Panc1 (cell line): ENCODE results near the gene PTGR1. TPM values are rescaled to one million over a fixed set of nuclear protein-coding genes. Genes with fewer than 3 reads are reported as not detected.
A peak's percentile ranks its signal among the peaks of the same experiment; 100 is the strongest.

ENCODE experiments used
- ATAC-seq: fragments of 200-7000 bp; cut with Tn5 transposase; 2 replicates; pipeline ENCODE4 v1.9.1; 2020; ENCODE audit warnings: mild to moderate bottlenecking, moderate library complexity
- BruUV-seq: library from RNA; stranded (reverse); fragments of 400-500 nt; replicated peaks from 2 replicates; lab custom pipeline; 2021; lab: Mats Ljungman, UMichigan
- CTCF ChIA-PET: fragments of 300-600 bp; sonication (Branson Sonifier 250); formaldehyde crosslinking; loops from one replicate; lab custom pipeline; 2022; ENCODE audit warnings: antibody characterized with exemption; lab: Charles Lee
- POLR2A ChIA-PET: fragments of 300-600 bp; sonication (Branson Sonifier 250); formaldehyde crosslinking; loops from one replicate; lab custom pipeline; 2022; ENCODE audit warnings: antibody characterized with exemption; lab: Charles Lee
- DNase-seq: peaks from one replicate; pipeline ENCODE4 v3.0.0-alpha.2; 2010; ENCODE audit warnings: low read depth, low spot score
- H3K27ac ChIP-seq: 2 replicates; pipeline ENCODE4 v1.5.1; 2011; ENCODE audit warnings: mild to moderate bottlenecking, low read length, inconsistent platforms
- H3K27me3 ChIP-seq: fragments of 200-500 bp; sonication (Bioruptor generic); 2 replicates; pipeline ENCODE4 v1.6.0; 2014; ENCODE audit warnings: low read length, inconsistent platforms; ENCODE audit not compliant: control insufficient read depth, insufficient read depth
- H3K36me3 ChIP-seq: fragments of 200-500 bp; sonication (Bioruptor generic); 2 replicates; pipeline ENCODE4 v1.5.1; 2014; ENCODE audit warnings: inconsistent platforms, mild to moderate bottlenecking, low read length, moderate library complexity; ENCODE audit not compliant: control insufficient read depth, insufficient read depth
- H3K4me1 ChIP-seq: 2 replicates; pipeline ENCODE4 v1.5.1; 2011; ENCODE audit warnings: inconsistent platforms, mild to moderate bottlenecking, low read length, moderate library complexity; ENCODE audit not compliant: control insufficient read depth, insufficient read depth
- H3K4me3 ChIP-seq, 2 experiments: 2 replicates each; pipeline ENCODE4 v1.5.1; 2011 to 2012; ENCODE audit warnings: low read depth in 2 of 2, low read length in 2 of 2, mild to moderate bottlenecking in 2 of 2, inconsistent platforms in 1 of 2, moderate library complexity in 1 of 2
- H3K9me3 ChIP-seq: fragments of 200-500 bp; sonication (Bioruptor generic); 2 replicates; pipeline ENCODE4 v1.5.1; 2014; ENCODE audit warnings: low read depth, mild to moderate bottlenecking, inconsistent platforms, low read length, moderate library complexity; ENCODE audit not compliant: control insufficient read depth, insufficient read depth
- POLR2AphosphoS5 ChIP-seq: IDR thresholded peaks from 2 replicates; pipeline ENCODE4 v1.6.1; 2012; ENCODE audit warnings: mild to moderate bottlenecking, low read depth, low read length, moderate library complexity
- SIN3A ChIP-seq: IDR thresholded peaks from 2 replicates; pipeline ENCODE4 v1.6.1; 2012; ENCODE audit warnings: low read depth, mild to moderate bottlenecking, low read length, moderate library complexity, borderline replicate concordance; ENCODE audit not compliant: insufficient read depth
- TCF7L2 ChIP-seq: IDR thresholded peaks from 2 replicates; pipeline ENCODE4 v1.6.1; 2011; ENCODE audit warnings: mild to moderate bottlenecking, low read depth, low read length, inconsistent platforms
- in situ Hi-C: cut with HindIII; loops from 2 replicates; pipeline ENCODE4 v1.10.0; 2016; ENCODE audit warnings: low sequenced_read_pairs, low pct_unique_long_range_greater_than_20kb
- intact Hi-C: fragments of 100-400 bp; cut with micrococcal nuclease; formaldehyde crosslinking; loops from one replicate; pipeline ENCODE4 v1.10.0; 2022; ENCODE audit not compliant: unreplicated experiment
- total RNA-seq: library from RNA; stranded (reverse); gene quantifications from one replicate; pipeline ENCODE4 v1.2.1, GENCODE V29; 2021; ENCODE audit not compliant: unreplicated experiment
- TF ChIP-seq, protein P1 (sequence below), 2 experiments: IDR thresholded peaks; 2 replicates each; pipeline ENCODE4 v1.6.1; 2011 to 2012; ENCODE audit warnings: low read depth in 2 of 2, control low read depth in 1 of 2, low read length in 1 of 2, mild to moderate bottlenecking in 1 of 2, moderate library complexity in 1 of 2; ENCODE audit not compliant: insufficient read depth in 1 of 2
- TF ChIP-seq, protein P2 (sequence below): fragments of 450-650 bp; IDR thresholded peaks from 2 replicates; pipeline ENCODE4 v1.5.1; 2017; ENCODE audit warnings: mild to moderate bottlenecking

PTGR1 gene
- total RNA-seq, 1 experiment from 2014 or later, result 46.0 TPM

DNA sequence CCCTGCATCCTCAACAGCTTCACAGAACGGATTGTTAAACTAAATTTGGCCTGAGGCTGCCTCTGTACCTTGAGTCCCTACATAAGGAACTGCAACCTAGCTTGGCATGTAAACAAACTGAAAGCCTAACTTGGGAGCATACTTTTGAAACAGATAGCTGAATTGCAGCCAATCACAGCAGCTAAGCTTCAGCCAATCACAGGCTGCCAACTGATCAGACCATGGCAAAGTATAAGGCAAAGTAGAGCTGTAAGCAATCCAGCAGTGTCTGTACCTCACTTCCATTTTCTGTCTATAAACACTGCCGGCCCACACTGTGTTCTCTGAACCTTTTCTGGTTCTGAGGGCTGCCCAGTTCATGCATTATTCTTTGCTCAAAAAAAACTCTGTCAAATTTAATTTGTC is 83.4 kb downstream of the PTGR1 start:
- intact Hi-C loops (no loop called here), in situ Hi-C loops (no loop called here)
- peak; percentile 70 for ATAC-seq
- no peak for TF ChIP-seq POLR2AphosphoS5
- TF ChIP-seq SIN3A, result no peak
- TF ChIP-seq, protein P1, sequence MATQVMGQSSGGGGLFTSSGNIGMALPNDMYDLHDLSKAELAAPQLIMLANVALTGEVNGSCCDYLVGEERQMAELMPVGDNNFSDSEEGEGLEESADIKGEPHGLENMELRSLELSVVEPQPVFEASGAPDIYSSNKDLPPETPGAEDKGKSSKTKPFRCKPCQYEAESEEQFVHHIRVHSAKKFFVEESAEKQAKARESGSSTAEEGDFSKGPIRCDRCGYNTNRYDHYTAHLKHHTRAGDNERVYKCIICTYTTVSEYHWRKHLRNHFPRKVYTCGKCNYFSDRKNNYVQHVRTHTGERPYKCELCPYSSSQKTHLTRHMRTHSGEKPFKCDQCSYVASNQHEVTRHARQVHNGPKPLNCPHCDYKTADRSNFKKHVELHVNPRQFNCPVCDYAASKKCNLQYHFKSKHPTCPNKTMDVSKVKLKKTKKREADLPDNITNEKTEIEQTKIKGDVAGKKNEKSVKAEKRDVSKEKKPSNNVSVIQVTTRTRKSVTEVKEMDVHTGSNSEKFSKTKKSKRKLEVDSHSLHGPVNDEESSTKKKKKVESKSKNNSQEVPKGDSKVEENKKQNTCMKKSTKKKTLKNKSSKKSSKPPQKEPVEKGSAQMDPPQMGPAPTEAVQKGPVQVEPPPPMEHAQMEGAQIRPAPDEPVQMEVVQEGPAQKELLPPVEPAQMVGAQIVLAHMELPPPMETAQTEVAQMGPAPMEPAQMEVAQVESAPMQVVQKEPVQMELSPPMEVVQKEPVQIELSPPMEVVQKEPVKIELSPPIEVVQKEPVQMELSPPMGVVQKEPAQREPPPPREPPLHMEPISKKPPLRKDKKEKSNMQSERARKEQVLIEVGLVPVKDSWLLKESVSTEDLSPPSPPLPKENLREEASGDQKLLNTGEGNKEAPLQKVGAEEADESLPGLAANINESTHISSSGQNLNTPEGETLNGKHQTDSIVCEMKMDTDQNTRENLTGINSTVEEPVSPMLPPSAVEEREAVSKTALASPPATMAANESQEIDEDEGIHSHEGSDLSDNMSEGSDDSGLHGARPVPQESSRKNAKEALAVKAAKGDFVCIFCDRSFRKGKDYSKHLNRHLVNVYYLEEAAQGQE (IDR thresholded peaks at IDR 0.05; ENCODE audit: insufficient read depth in 1 of 2, low read depth in 2 of 2, low read length in 1 of 2), result no peak
- BruUV-seq, result no TSS peak
- no peak for DNase-seq
- ChIA-PET POLR2A (no interaction called here), CTCF (interaction anchor here (0.6 kb wide), 1 partner anchor 12 kb away, joined by 15 read pairs; no protein-coding TSS in a partner anchor)
- Histone ChIP-seq H3K36me3 (no peaks in the 10 kb centered on the region), H3K4me1 (0 out of 2 replicates have a peak, but pooled peaks cover 5% of the 10 kb centered on the region), H3K9me3 (no peaks in the 10 kb centered on the region), H3K27ac (no peak overlapping the region), H3K27me3 (no peaks in the 10 kb centered on the region), H3K4me3 (no peak overlapping the region)

DNA sequence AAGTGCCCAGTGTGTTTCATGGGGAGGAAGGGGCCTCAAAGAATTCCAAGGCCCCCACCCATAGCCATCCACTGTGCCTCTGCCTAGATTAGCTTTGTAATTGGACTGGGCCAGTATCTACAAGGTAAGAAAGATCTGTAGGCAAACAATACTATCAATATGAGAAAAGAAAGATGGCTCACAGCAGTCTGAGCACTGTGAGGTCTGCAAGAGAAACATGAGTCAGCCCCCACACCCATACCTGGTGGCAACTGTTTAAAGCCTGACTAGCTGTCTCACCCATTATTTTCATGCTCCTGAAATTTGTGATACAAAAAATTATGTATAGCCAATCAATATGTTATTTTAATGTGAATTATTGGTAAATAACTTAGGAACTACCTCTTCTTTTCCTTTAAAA is 84.5 kb downstream of the PTGR1 start:
- TF ChIP-seq SIN3A (no peak), TCF7L2 (no peak), POLR2AphosphoS5 (no peak)
- TF ChIP-seq, protein P2, sequence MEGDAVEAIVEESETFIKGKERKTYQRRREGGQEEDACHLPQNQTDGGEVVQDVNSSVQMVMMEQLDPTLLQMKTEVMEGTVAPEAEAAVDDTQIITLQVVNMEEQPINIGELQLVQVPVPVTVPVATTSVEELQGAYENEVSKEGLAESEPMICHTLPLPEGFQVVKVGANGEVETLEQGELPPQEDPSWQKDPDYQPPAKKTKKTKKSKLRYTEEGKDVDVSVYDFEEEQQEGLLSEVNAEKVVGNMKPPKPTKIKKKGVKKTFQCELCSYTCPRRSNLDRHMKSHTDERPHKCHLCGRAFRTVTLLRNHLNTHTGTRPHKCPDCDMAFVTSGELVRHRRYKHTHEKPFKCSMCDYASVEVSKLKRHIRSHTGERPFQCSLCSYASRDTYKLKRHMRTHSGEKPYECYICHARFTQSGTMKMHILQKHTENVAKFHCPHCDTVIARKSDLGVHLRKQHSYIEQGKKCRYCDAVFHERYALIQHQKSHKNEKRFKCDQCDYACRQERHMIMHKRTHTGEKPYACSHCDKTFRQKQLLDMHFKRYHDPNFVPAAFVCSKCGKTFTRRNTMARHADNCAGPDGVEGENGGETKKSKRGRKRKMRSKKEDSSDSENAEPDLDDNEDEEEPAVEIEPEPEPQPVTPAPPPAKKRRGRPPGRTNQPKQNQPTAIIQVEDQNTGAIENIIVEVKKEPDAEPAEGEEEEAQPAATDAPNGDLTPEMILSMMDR, result no peak
- TF ChIP-seq, protein P1 (IDR thresholded peaks at IDR 0.05; ENCODE audit: insufficient read depth in 1 of 2, low read depth in 2 of 2, low read length in 1 of 2), result no peak
- ChIA-PET POLR2A (no interaction called here), CTCF (no interaction called here)
- no TSS peak for BruUV-seq
- H3K27ac ChIP-seq, result no peak overlapping the region
- ATAC-seq, result no peak
- intact Hi-C loops (no loop called here), in situ Hi-C loops (no loop called here)
- no peaks in the 10 kb centered on the region for H3K36me3 ChIP-seq
- no peak for DNase-seq
- no peaks in the 10 kb centered on the region for H3K27me3 ChIP-seq
- 0 out of 2 replicates have a peak, but pooled peaks cover 5% of the 10 kb centered on the region for H3K4me1 ChIP-seq
- H3K4me3 ChIP-seq, result no peak overlapping the region
- no peaks in the 10 kb centered on the region for H3K9me3 ChIP-seq

Other genes starting within 250 kb of the PTGR1 start
- gene ECPAS, start 115.3 kb downstream of the PTGR1 start, total RNA-seq, result 69.4 TPM
- 4.8 TPM for gene ZNF483, start 74.5 kb downstream of the PTGR1 start, total RNA-seq
- 6.0 TPM for gene DNAJC25, start 31.7 kb upstream of the PTGR1 start, total RNA-seq
- 40.0 TPM for gene GNG10, start 62.0 kb upstream of the PTGR1 start, total RNA-seq
- 0.10 TPM for gene SHOC1, start 195.3 kb upstream of the PTGR1 start, total RNA-seq